CD4-positive, alpha-beta T cell treated with Interleukin-6 at 100 ng/mL for 8 hours (primary cell): Measurements from ENCODE around the gene PTGES.

Experiments
- DNase-seq: peaks from one replicate; pipeline ENCODE4 v3.0.0-alpha.2; 2020; ENCODE audit warnings: mixed read lengths, low spot score

Gene PTGES

GRCh38 chr9:129717991-129718390 is 34.9 kb downstream of the PTGES start:
- DNase-seq = no peak

- no peak for DNase-seq
Measured at GRCh38 chr9:129716091-129716490, 36.8 kb downstream of the PTGES start.

- DNase-seq = no peak
Measured at GRCh38 chr9:129714511-129715061, 38.3 kb downstream of the PTGES start.

- no peak for DNase-seq
Measured at GRCh38 chr9:129713402-129713679, 39.5 kb downstream of the PTGES start.

- DNase-seq = no peak
Measured at GRCh38 chr9:129712634-129713401, 40.0 kb downstream of the PTGES start.

GRCh38 chr9:129710169-129710453 is 42.7 kb downstream of the PTGES start:
- no peak for DNase-seq

GRCh38 chr9:129709438-129710168 is 43.2 kb downstream of the PTGES start:
- DNase-seq = no peak

GRCh38 chr9:129708793-129709192 is 44.0 kb downstream of the PTGES start:
- DNase-seq = no peak

GRCh38 chr9:129704807-129705206 is 48.0 kb downstream of the PTGES start:
- no peak for DNase-seq

GRCh38 chr9:129703667-129704355 is 49.0 kb downstream of the PTGES start:
- DNase-seq = no peak

- DNase-seq = no peak
Measured at GRCh38 chr9:129702589-129703520, 50.0 kb downstream of the PTGES start.

GRCh38 chr9:129701549-129701948 is 51.3 kb downstream of the PTGES start:
- no peak for DNase-seq

GRCh38 chr9:129701054-129701453 is 51.8 kb downstream of the PTGES start:
- DNase-seq = no peak

GRCh38 chr9:129698254-129698757 is 54.5 kb downstream of the PTGES start:
- DNase-seq = no peak

- no peak for DNase-seq
Measured at GRCh38 chr9:129697656-129698253, 55.1 kb downstream of the PTGES start.

- no peak for DNase-seq
Measured at GRCh38 chr9:129696944-129697655, 55.7 kb downstream of the PTGES start.

GRCh38 chr9:129695870-129696269 is 57.0 kb downstream of the PTGES start:
- DNase-seq = no peak

GRCh38 chr9:129694243-129694646 is 58.6 kb downstream of the PTGES start:
- DNase-seq = no peak

GRCh38 chr9:129693741-129694140 is 59.1 kb downstream of the PTGES start:
- no peak for DNase-seq

GRCh38 chr9:129692534-129692933 is 60.3 kb downstream of the PTGES start:
- DNase-seq = no peak
